Progenitor cell of endocrine pancreas (in vitro differentiated cells): ENCODE measurements around the gene SPTSSB. TPM values are rescaled to one million over a fixed set of nuclear protein-coding genes. Genes with fewer than 3 reads are reported as not detected.

Source experiments
- DNase-seq: peaks from one replicate; pipeline ENCODE4 v3.0.0; 2021; ENCODE audit warnings: low spot score; ENCODE audit not compliant: unreplicated experiment
- H3K27ac Mint-ChIP-seq: 2 replicates; pipeline ENCODE4 v1.8.0; 2021; ENCODE audit warnings: mild to moderate bottlenecking, moderate library complexity, mixed read lengths
- H3K27me3 Mint-ChIP-seq: 2 replicates; pipeline ENCODE4 v1.8.0; 2021; ENCODE audit warnings: mixed read lengths
- H3K36me3 Mint-ChIP-seq: 2 replicates; pipeline ENCODE4 v1.8.0; 2022; ENCODE audit warnings: mixed read lengths; ENCODE audit not compliant: insufficient read depth
- H3K4me1 Mint-ChIP-seq: 2 replicates; pipeline ENCODE4 v1.8.0; 2021; ENCODE audit warnings: low read depth, mixed read lengths
- H3K4me3 Mint-ChIP-seq: 2 replicates; pipeline ENCODE4 v1.8.0; 2021; ENCODE audit warnings: low read depth, mild to moderate bottlenecking, moderate library complexity, mixed read lengths
- H3K9me3 Mint-ChIP-seq: 2 replicates; pipeline ENCODE4 v1.8.0; 2021; ENCODE audit warnings: low read depth, mixed read lengths
- CTCF ChIP-seq: fragments of 200-600 bp; sonication (generic); IDR thresholded peaks from one replicate; pipeline ENCODE4 v1.5.0; 2021; ENCODE audit warnings: antibody characterized with exemption, mild to moderate bottlenecking; ENCODE audit not compliant: unreplicated experiment
- total RNA-seq: library from RNA; stranded (reverse); gene quantifications from 2 replicates; pipeline ENCODE4 v1.2.1, GENCODE V29; 2021

Gene SPTSSB
- total RNA-seq, 1 donor from 2014 or later: 30.1 TPM

- Mint-ChIP-seq H3K4me1 (peaks cover 10% of the 10 kb centered on the region), H3K4me3 (no peak overlapping the region), H3K27ac (no peak overlapping the region), H3K27me3 (no peaks in the 10 kb centered on the region), H3K36me3 (no peaks in the 10 kb centered on the region), H3K9me3 (peaks cover 8% of the 10 kb centered on the region)
- no peak for TF ChIP-seq CTCF
- no peak for DNase-seq
Observed at GRCh38 chr3:161319867-161320266, 51.5 kb downstream of the SPTSSB start.

- H3K27me3 Mint-ChIP-seq: no peaks in the 10 kb centered on the region
- H3K27ac Mint-ChIP-seq: no peak overlapping the region
- no peak for DNase-seq
- peaks cover 8% of the 10 kb centered on the region for H3K9me3 Mint-ChIP-seq
- H3K4me3 Mint-ChIP-seq: no peak overlapping the region
- H3K4me1 Mint-ChIP-seq: no peaks in the 10 kb centered on the region
- no peaks in the 10 kb centered on the region for H3K36me3 Mint-ChIP-seq
- TF ChIP-seq CTCF: no peak
Observed at GRCh38 chr3:161317077-161317476, 54.2 kb downstream of the SPTSSB start.

- Mint-ChIP-seq H3K4me1 (no peaks in the 10 kb centered on the region), H3K9me3 (peaks cover 4% of the 10 kb centered on the region), H3K4me3 (no peak overlapping the region), H3K36me3 (no peaks in the 10 kb centered on the region), H3K27ac (no peak overlapping the region), H3K27me3 (no peaks in the 10 kb centered on the region)
- DNase-seq: no peak
- no peak for TF ChIP-seq CTCF
Observed at GRCh38 chr3:161316006-161316689, 55.2 kb downstream of the SPTSSB start.

GRCh38 chr3:161314836-161315395 is 56.4 kb downstream of the SPTSSB start:
- H3K9me3 Mint-ChIP-seq: no peaks in the 10 kb centered on the region
- TF ChIP-seq CTCF: no peak
- no peaks in the 10 kb centered on the region for H3K4me1 Mint-ChIP-seq
- no peak overlapping the region for H3K27ac Mint-ChIP-seq
- DNase-seq: no peak
- H3K27me3 Mint-ChIP-seq: no peaks in the 10 kb centered on the region
- no peaks in the 10 kb centered on the region for H3K36me3 Mint-ChIP-seq
- H3K4me3 Mint-ChIP-seq: no peak overlapping the region

- Mint-ChIP-seq H3K9me3 (peaks cover 15% of the 10 kb centered on the region), H3K36me3 (no peaks in the 10 kb centered on the region), H3K4me1 (no peaks in the 10 kb centered on the region), H3K27me3 (no peaks in the 10 kb centered on the region), H3K27ac (no peak overlapping the region), H3K4me3 (no peak overlapping the region)
- TF ChIP-seq CTCF: no peak
- no peak for DNase-seq
Observed at GRCh38 chr3:161310649-161311423, 60.5 kb downstream of the SPTSSB start.
